ENCODE data around the gene POM121L12.

GRCh38 chr7:52992001-52992400 lies 43.4 kb upstream of the POM121L12 start:
- TF ChIP-seq CTCF (optimal IDR thresholded peaks at IDR 0.05 in 1 of 3, IDR thresholded peaks at IDR 0.05 in 1 of 3, conservative IDR thresholded peaks at IDR 0.05 in 1 of 3; ENCODE audit: extremely low read depth in 1 of 3, insufficient read depth in 2 of 3, low read length in 3 of 3) (no peak), EZH2 (IDR thresholded peaks at IDR 0.05; ENCODE audit: low read length) (no peak)

Measured in keratinocyte (primary cell).